ENCODE data around the gene TLR5.

- TF ChIP-seq POLR2AphosphoS5 (IDR thresholded peaks at IDR 0.05) (peak in 1 of 2 donors; percentile 62), POLR2A (IDR thresholded peaks at IDR 0.05; ENCODE audit: low read depth) (no peak)
- TF ChIP-seq, protein P1, sequence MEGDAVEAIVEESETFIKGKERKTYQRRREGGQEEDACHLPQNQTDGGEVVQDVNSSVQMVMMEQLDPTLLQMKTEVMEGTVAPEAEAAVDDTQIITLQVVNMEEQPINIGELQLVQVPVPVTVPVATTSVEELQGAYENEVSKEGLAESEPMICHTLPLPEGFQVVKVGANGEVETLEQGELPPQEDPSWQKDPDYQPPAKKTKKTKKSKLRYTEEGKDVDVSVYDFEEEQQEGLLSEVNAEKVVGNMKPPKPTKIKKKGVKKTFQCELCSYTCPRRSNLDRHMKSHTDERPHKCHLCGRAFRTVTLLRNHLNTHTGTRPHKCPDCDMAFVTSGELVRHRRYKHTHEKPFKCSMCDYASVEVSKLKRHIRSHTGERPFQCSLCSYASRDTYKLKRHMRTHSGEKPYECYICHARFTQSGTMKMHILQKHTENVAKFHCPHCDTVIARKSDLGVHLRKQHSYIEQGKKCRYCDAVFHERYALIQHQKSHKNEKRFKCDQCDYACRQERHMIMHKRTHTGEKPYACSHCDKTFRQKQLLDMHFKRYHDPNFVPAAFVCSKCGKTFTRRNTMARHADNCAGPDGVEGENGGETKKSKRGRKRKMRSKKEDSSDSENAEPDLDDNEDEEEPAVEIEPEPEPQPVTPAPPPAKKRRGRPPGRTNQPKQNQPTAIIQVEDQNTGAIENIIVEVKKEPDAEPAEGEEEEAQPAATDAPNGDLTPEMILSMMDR (IDR thresholded peaks at IDR 0.05): peak; percentile 55 to 86 (median 70)
Measured at GRCh38 chr1:223142795-223143536, at the start of gene TLR5.
